Measurements from ENCODE around the gene HS3ST4. TPM values are rescaled to one million over a fixed set of nuclear protein-coding genes. Genes with fewer than 3 reads are reported as not detected.

HS3ST4 gene
- total RNA-seq, 4 donors from 2014 or later, result 0.20 TPM; not detected in 3

GRCh38 chr16:25931473-25932035 is 239.8 kb downstream of the HS3ST4 start:
- no peaks in the 10 kb centered on the region for H3K27me3 ChIP-seq
- H3K4me1 ChIP-seq, result no peaks in the 10 kb centered on the region
- H3K4me3 ChIP-seq, result no peak overlapping the region
- DNase-seq (ENCODE audit: low spot score in 2 of 2), result no peak
- no peaks in the 10 kb centered on the region for H3K36me3 ChIP-seq
- H3K27ac ChIP-seq, result no peak overlapping the region
- peaks cover 0 to 7% (median 0%) of the 10 kb centered on the region in 4 donors for H3K9me3 ChIP-seq
- TF ChIP-seq CTCF (IDR thresholded peaks at IDR 0.05) (no peak), EP300 (IDR thresholded peaks at IDR 0.05) (no peak)
- 72 to 76% methylated on average over 4 of the region's 4 CpGs for WGBS, 2 donors

GRCh38 chr16:25941800-25942499 is 250.2 kb downstream of the HS3ST4 start:
- no peak overlapping the region for H3K27ac ChIP-seq
- no peaks in the 10 kb centered on the region for H3K36me3 ChIP-seq
- peak in 1 of 2 donors; percentile 5 for DNase-seq (ENCODE audit: low spot score in 2 of 2)
- no peak overlapping the region for H3K4me3 ChIP-seq
- H3K9me3 ChIP-seq, result no peaks in the 10 kb centered on the region
- 47 to 51% methylated on average over 4 of the region's 4 CpGs for WGBS, 2 donors
- H3K4me1 ChIP-seq, result no peaks in the 10 kb centered on the region
- TF ChIP-seq POLR2A (IDR thresholded peaks at IDR 0.05) (no peak), CTCF (IDR thresholded peaks at IDR 0.05) (no peak), EP300 (IDR thresholded peaks at IDR 0.05) (peak in 1 of 2 donors; percentile 33)
- no peaks in the 10 kb centered on the region for H3K27me3 ChIP-seq

- no peaks in the 10 kb centered on the region for H3K9me3 ChIP-seq
- H3K27me3 ChIP-seq, result no peaks in the 10 kb centered on the region
- WGBS, 2 donors, result 8 to 11% methylated on average over 3 of the region's 3 CpGs
- DNase-seq (ENCODE audit: low spot score in 2 of 2), result no peak
- H3K4me1 ChIP-seq, result no peaks in the 10 kb centered on the region
- TF ChIP-seq POLR2A (IDR thresholded peaks at IDR 0.05) (no peak), EP300 (IDR thresholded peaks at IDR 0.05) (no peak), CTCF (IDR thresholded peaks at IDR 0.05) (no peak)
- H3K4me3 ChIP-seq, result no peak overlapping the region
- no peaks in the 10 kb centered on the region for H3K36me3 ChIP-seq
- H3K27ac ChIP-seq, result no peak overlapping the region
These were observed 259.0 kb downstream of the HS3ST4 start for GRCh38 chr16:25950586-25951281.

GRCh38 chr16:25951999-25952398 is 260.2 kb downstream of the HS3ST4 start:
- no peak overlapping the region for H3K27ac ChIP-seq

More at GRCh38 chr16:25951999-25952398, 260.2 kb downstream of the HS3ST4 start:
- Histone ChIP-seq H3K27me3 (no peaks in the 10 kb centered on the region), H3K4me3 (no peak overlapping the region), H3K9me3 (no peaks in the 10 kb centered on the region), H3K36me3 (no peaks in the 10 kb centered on the region), H3K4me1 (no peaks in the 10 kb centered on the region)
- TF ChIP-seq POLR2A (IDR thresholded peaks at IDR 0.05) (no peak), CTCF (IDR thresholded peaks at IDR 0.05) (no peak), EP300 (IDR thresholded peaks at IDR 0.05) (no peak)
- WGBS, 2 donors, result 31 to 40% methylated on average over 1 of the region's 1 CpG
- no peak for DNase-seq (ENCODE audit: low spot score in 2 of 2)

All from tibial nerve (tissue), 4 donors.